Transverse colon (tissue), 4 donors: ENCODE data around the gene YJEFN3. TPM values are rescaled to one million over a fixed set of nuclear protein-coding genes. Genes with fewer than 3 reads are reported as not detected.

Source experiments
- DNase-seq: peaks from one replicate; pipeline ENCODE4 v3.0.0-alpha.2; 2019
- H3K27ac ChIP-seq, 4 donors: fragments of 200-600 bp; sonication (generic); 2 replicates each; pipeline ENCODE4 v1.5.1; 2016 to 2018; ENCODE audit warnings: inconsistent platforms in 4 of 4
- H3K27me3 ChIP-seq: fragments of 200-600 bp; sonication (generic); 2 replicates; pipeline ENCODE4 v1.5.1; 2017; ENCODE audit warnings: inconsistent platforms
- H3K36me3 ChIP-seq, 4 donors: fragments of 200-600 bp; sonication (generic); 2 replicates each; pipeline ENCODE4 v1.5.1; 2017 to 2019; ENCODE audit warnings: inconsistent platforms in 4 of 4
- H3K4me1 ChIP-seq, 4 donors: fragments of 200-600 bp; sonication (generic); 2 replicates each; pipeline ENCODE4 v1.5.1; 2017 to 2020; ENCODE audit warnings: inconsistent platforms in 4 of 4
- H3K4me3 ChIP-seq, 4 donors: fragments of 200-600 bp; sonication (generic); 1 replicate in 1 of 4; 2 replicates in 3 of 4; pipeline versions ENCODE4 v1.5.1 to v1.6.1; 2017 to 2019; ENCODE audit warnings: inconsistent platforms in 4 of 4
- H3K9me3 ChIP-seq, 2 donors: fragments of 200-600 bp; sonication (generic); 2 replicates each; pipeline ENCODE4 v1.5.1; 2017 to 2019; ENCODE audit warnings: inconsistent platforms in 2 of 2
- CTCF ChIP-seq, 5 experiments: fragments of 200-600 bp in 3 of 5; fragments of 450-650 bp in 2 of 5; sonication (generic) in 3 of 5; IDR thresholded peaks; 1 replicate in 2 of 5; 2 replicates in 3 of 5; pipeline ENCODE4 v1.5.1; 2016 to 2017; ENCODE audit warnings: antibody characterized with exemption in 5 of 5, inconsistent platforms in 3 of 5, mild to moderate bottlenecking in 2 of 5, moderate library complexity in 1 of 5
- EP300 ChIP-seq: sonication (generic); formaldehyde crosslinking; IDR thresholded peaks from one replicate; pipeline ENCODE4 v1.6.1; 2017; ENCODE audit warnings: antibody characterized with exemption, low read depth
- POLR2A ChIP-seq: fragments of 450-650 bp; IDR thresholded peaks from one replicate; pipeline ENCODE4 v1.6.1; 2016; ENCODE audit warnings: antibody characterized with exemption, mild to moderate bottlenecking, moderate library complexity
- POLR2AphosphoS5 ChIP-seq, 3 donors: sonication (generic); formaldehyde crosslinking; IDR thresholded peaks; one replicate each; pipeline ENCODE4 v1.6.1; 2016; ENCODE audit warnings: antibody characterized with exemption in 3 of 3
- WGBS, 2 donors: methylation state at CpG; one replicate each; pipeline ENCODE4 v1.1.5; 2018; ENCODE audit warnings: low coverage in 1 of 2; 5-methylcytosine and 5-hydroxymethylcytosine counted together
- in situ Hi-C, 4 donors: fragments of 200-750 bp; cut with MboI; loops; one replicate each; pipeline versions ENCODE4 v1.15.0 to v1.15.1; 2017; ENCODE audit warnings: low sequenced_read_pairs in 3 of 4, low pct_ligation_motif_present in 1 of 4, low pct_unique_long_range_greater_than_20kb in 1 of 4
- intact Hi-C: fragments of 100-400 bp; cut with DNase I; formaldehyde crosslinking; loops from one replicate; pipeline ENCODE4 v1.15.1; 2023; ENCODE audit warnings: low total_unique reads
- total RNA-seq, 4 donors: library from RNA; depleted of rRNA; stranded (reverse); fragments of >200 nt; gene quantifications; one replicate each; pipeline ENCODE4 v1.1.0, GENCODE V29; 2016

Gene YJEFN3
- total RNA-seq, 4 donors from 2014 or later: 3.5 to 6.0 (median 4.0) TPM

GRCh38 chr19:19558636-19559035, 29.9 kb downstream of the YJEFN3 start:
- intact Hi-C loops: no loop called here
- H3K4me1 ChIP-seq: no peaks in the 10 kb centered on the region
- in situ Hi-C loops: no loop called here
- no peak overlapping the region for H3K4me3 ChIP-seq
- no peaks in the 10 kb centered on the region for H3K36me3 ChIP-seq
- H3K27me3 ChIP-seq: no peaks in the 10 kb centered on the region
- DNase-seq: no peak
- 94% methylated on average over 16 of the region's 16 CpGs; no CpG with 5 or more reads in 1 of the 2 donors for WGBS, 2 donors
- H3K9me3 ChIP-seq: no peaks in the 10 kb centered on the region
- H3K27ac ChIP-seq: no peak overlapping the region
- no peak for TF ChIP-seq POLR2AphosphoS5 (IDR thresholded peaks at IDR 0.05)
- TF ChIP-seq EP300: no peak
- TF ChIP-seq CTCF (IDR thresholded peaks at IDR 0.05): no peak
- TF ChIP-seq POLR2A: no peak

- in situ Hi-C loops: no loop called here
Measured at GRCh38 chr19:19559931-19560330, 31.2 kb downstream of the YJEFN3 start.

GRCh38 chr19:19561946-19562664, 33.4 kb downstream of the YJEFN3 start:
- Histone ChIP-seq H3K27ac (no peak overlapping the region), H3K36me3 (no peaks in the 10 kb centered on the region), H3K4me1 (no peaks in the 10 kb centered on the region), H3K27me3 (no peaks in the 10 kb centered on the region), H3K4me3 (no peak overlapping the region), H3K9me3 (no peaks in the 10 kb centered on the region)
- DNase-seq: no peak
- no peak for TF ChIP-seq POLR2AphosphoS5 (IDR thresholded peaks at IDR 0.05)
- TF ChIP-seq POLR2A: no peak
- no peak for TF ChIP-seq EP300
- TF ChIP-seq CTCF (IDR thresholded peaks at IDR 0.05): no peak
- in situ Hi-C loops (no loop called here), intact Hi-C loops (no loop called here)
- WGBS, 2 donors: 88% methylated on average over 26 of the region's 26 CpGs; no CpG with 5 or more reads in 1 of the 2 donors

More at GRCh38 chr19:19559931-19560330, 31.2 kb downstream of the YJEFN3 start:
- WGBS, 2 donors: 72 to 81% methylated on average over 2 to 4 of the region's 4 CpGs
- H3K9me3 ChIP-seq: no peaks in the 10 kb centered on the region
- no peaks in the 10 kb centered on the region for H3K36me3 ChIP-seq
- DNase-seq: no peak
- intact Hi-C loops: no loop called here
- H3K4me3 ChIP-seq: no peak overlapping the region
- no peak overlapping the region for H3K27ac ChIP-seq
- TF ChIP-seq POLR2AphosphoS5 (IDR thresholded peaks at IDR 0.05) (no peak), CTCF (IDR thresholded peaks at IDR 0.05) (no peak), EP300 (no peak), POLR2A (no peak)
- H3K27me3 ChIP-seq: no peaks in the 10 kb centered on the region
- H3K4me1 ChIP-seq: no peaks in the 10 kb centered on the region

GRCh38 chr19:19562665-19563347, 34.1 kb downstream of the YJEFN3 start:
- no peak for DNase-seq

More at GRCh38 chr19:19562665-19563347, 34.1 kb downstream of the YJEFN3 start:
- no peak overlapping the region for H3K27ac ChIP-seq
- H3K36me3 ChIP-seq: no peaks in the 10 kb centered on the region
- H3K4me3 ChIP-seq: no peak overlapping the region
- no peaks in the 10 kb centered on the region for H3K9me3 ChIP-seq
- WGBS, 2 donors: 82% methylated on average over 15 of the region's 17 CpGs; no CpG with 5 or more reads in 1 of the 2 donors
- H3K27me3 ChIP-seq: no peaks in the 10 kb centered on the region
- TF ChIP-seq EP300 (no peak), CTCF (IDR thresholded peaks at IDR 0.05) (no peak), POLR2AphosphoS5 (IDR thresholded peaks at IDR 0.05) (no peak), POLR2A (no peak)
- intact Hi-C loops (no loop called here), in situ Hi-C loops (no loop called here)
- no peaks in the 10 kb centered on the region for H3K4me1 ChIP-seq
